ENCODE results near the gene HNRNPM.
"Not testable (repeated sequence)": the region's sequence is repeated elsewhere in the genome, so short reads cannot be mapped to it uniquely, and the experiment has no call there.

Gene HNRNPM

GRCh38 chr19:8513687-8514504 lies 69.1 kb downstream of the HNRNPM start, which contains the start of gene ZNF414:
Gene ZNF414, minus strand, starts transcription at chr19:8514167. Its CDS starts 121 bp downstream, at chr19:8514046.
- DNase-seq, result peak; percentile 95

- not testable (repeated sequence) for DNase-seq
Measured at GRCh38 chr19:8514505-8515009, 69.8 kb downstream of the HNRNPM start.

- DNase-seq, result peak; percentile 49
Measured at GRCh38 chr19:8515317-8515716, 70.5 kb downstream of the HNRNPM start.

- peak; percentile 64 for DNase-seq
Measured at GRCh38 chr19:8517551-8518442, 73.0 kb downstream of the HNRNPM start.

- DNase-seq, result no peak
Measured at GRCh38 chr19:8518536-8518935, 73.8 kb downstream of the HNRNPM start.

- DNase-seq, result no peak
Measured at GRCh38 chr19:8519388-8519787, 74.6 kb downstream of the HNRNPM start.

- no peak for DNase-seq
Measured at GRCh38 chr19:8525401-8525684, 80.6 kb downstream of the HNRNPM start.

- DNase-seq, result no peak
Measured at GRCh38 chr19:8526345-8527091, 81.7 kb downstream of the HNRNPM start.

GRCh38 chr19:8528500-8528899 lies 83.7 kb downstream of the HNRNPM start:
- DNase-seq, result no peak

- DNase-seq, result no peak
Measured at GRCh38 chr19:8529369-8530006, 84.7 kb downstream of the HNRNPM start.

GRCh38 chr19:8530061-8530679 lies 85.4 kb downstream of the HNRNPM start:
- no peak for DNase-seq

GRCh38 chr19:8531470-8531869 lies 86.7 kb downstream of the HNRNPM start:
- no peak for DNase-seq

- no peak for DNase-seq
Measured at GRCh38 chr19:8532225-8532624, 87.5 kb downstream of the HNRNPM start.

GRCh38 chr19:8536282-8536681 lies 91.5 kb downstream of the HNRNPM start:
- DNase-seq, result no peak

GRCh38 chr19:8537099-8537498 lies 92.3 kb downstream of the HNRNPM start:
- DNase-seq, result no peak
